DMS114 treated with DMSO at 0.1 percent for 48 hours (cell line): ENCODE results near the gene ALPG.
"Not testable (repeated sequence)": the region's sequence is repeated elsewhere in the genome, so short reads cannot be mapped to it uniquely, and the experiment has no call there.

Experiments
- DNase-seq: peaks from one replicate; lab custom pipeline; 2025; ENCODE audit not compliant: unreplicated experiment; lab: John Stamatoyannopoulos, UW

ALPG gene

GRCh38 chr2:232394431-232394830 is 12.2 kb upstream of the ALPG start:
- not testable (repeated sequence) for DNase-seq

- DNase-seq: no peak
Measured at GRCh38 chr2:232395586-232395985, 11.1 kb upstream of the ALPG start.

GRCh38 chr2:232396683-232397082 is 10.0 kb upstream of the ALPG start:
- no peak for DNase-seq

GRCh38 chr2:232398293-232399034 is 8.2 kb upstream of the ALPG start:
- no peak for DNase-seq

- DNase-seq: no peak
Measured at GRCh38 chr2:232400256-232401015, 6.2 kb upstream of the ALPG start.

- no peak for DNase-seq
Measured at GRCh38 chr2:232402518-232402917, 4.1 kb upstream of the ALPG start.

GRCh38 chr2:232405943-232406510 is 617 bp upstream of the ALPG start:
- DNase-seq: no peak

GRCh38 chr2:232407428-232408150 is 945 bp downstream of the ALPG start:
- not testable (repeated sequence) for DNase-seq

- DNase-seq: not testable (repeated sequence)
Measured at GRCh38 chr2:232408269-232408668, 1.6 kb downstream of the ALPG start.

- not testable (repeated sequence) for DNase-seq
Measured at GRCh38 chr2:232409617-232410016, 3.0 kb downstream of the ALPG start.

GRCh38 chr2:232410238-232410900 is 3.7 kb downstream of the ALPG start:
- no peak for DNase-seq

- no peak for DNase-seq
Measured at GRCh38 chr2:232411901-232412629, 5.4 kb downstream of the ALPG start.

GRCh38 chr2:232412986-232413385 is 6.3 kb downstream of the ALPG start:
- DNase-seq: no peak

- no peak for DNase-seq
Measured at GRCh38 chr2:232415138-232415690, 8.6 kb downstream of the ALPG start.

GRCh38 chr2:232415736-232416520 is 9.3 kb downstream of the ALPG start:
- no peak for DNase-seq

GRCh38 chr2:232416521-232417470 is 10.2 kb downstream of the ALPG start:
- no peak for DNase-seq

GRCh38 chr2:232417489-232417888 is 10.8 kb downstream of the ALPG start:
- DNase-seq: no peak

GRCh38 chr2:232418056-232418455 is 11.4 kb downstream of the ALPG start:
- no peak for DNase-seq
